ENCODE data around the gene TMEM8B.

The TMEM8B gene

GRCh38 chr9:35842020-35842745, 13.2 kb downstream of the TMEM8B start:
- no peak for DNase-seq

- no peak for DNase-seq
Observed at GRCh38 chr9:35842795-35843194, 13.8 kb downstream of the TMEM8B start.

- peak; percentile 67 for DNase-seq
Observed at GRCh38 chr9:35844628-35845270, 15.7 kb downstream of the TMEM8B start.

- no peak for DNase-seq
Observed at GRCh38 chr9:35845824-35846771, 17.1 kb downstream of the TMEM8B start.

GRCh38 chr9:35847792-35848572, 19.0 kb downstream of the TMEM8B start:
- no peak for DNase-seq

- no peak for DNase-seq
Observed at GRCh38 chr9:35852267-35852815, 23.3 kb downstream of the TMEM8B start.

- DNase-seq: no peak
Observed at GRCh38 chr9:35852876-35853865, 24.1 kb downstream of the TMEM8B start.

- no peak for DNase-seq
Observed at GRCh38 chr9:35854091-35854762, 25.2 kb downstream of the TMEM8B start.

- DNase-seq: no peak
Observed at GRCh38 chr9:35856206-35856605, 27.2 kb downstream of the TMEM8B start.

- DNase-seq: no peak
Observed at GRCh38 chr9:35856882-35857281, 27.9 kb downstream of the TMEM8B start.

- no peak for DNase-seq
Observed at GRCh38 chr9:35858458-35858857, 29.4 kb downstream of the TMEM8B start.

- DNase-seq: peak; percentile 36
Observed at GRCh38 chr9:35859310-35859989, 30.4 kb downstream of the TMEM8B start.

GRCh38 chr9:35859990-35860339, 30.9 kb downstream of the TMEM8B start:
- no peak for DNase-seq

- DNase-seq: no peak
Observed at GRCh38 chr9:35861161-35861897, 32.3 kb downstream of the TMEM8B start.

GRCh38 chr9:35862328-35862727, 33.3 kb downstream of the TMEM8B start:
- DNase-seq: no peak

GRCh38 chr9:35863583-35863982, 34.6 kb downstream of the TMEM8B start:
- DNase-seq: no peak

- DNase-seq: no peak
Observed at GRCh38 chr9:35864695-35865255, 35.7 kb downstream of the TMEM8B start.

- DNase-seq: no peak
Observed at GRCh38 chr9:35867538-35867937, 38.5 kb downstream of the TMEM8B start.

- DNase-seq: no peak
Observed at GRCh38 chr9:35868933-35869332, 39.9 kb downstream of the TMEM8B start.
